Mammary epithelial cell (primary cell): ENCODE data around the gene ARL16.

Experiments
- CTCF ChIP-seq, 2 donors: IDR thresholded peaks in 1 of 2; conservative IDR thresholded peaks in 1 of 2; 2 replicates each; pipeline ENCODE4 v1.5.1; 2011 to 2012; ENCODE audit warnings: inconsistent platforms in 2 of 2, low read length in 2 of 2, mild to moderate bottlenecking in 2 of 2, control low read depth in 1 of 2, low read depth in 1 of 2; ENCODE audit not compliant: insufficient read depth in 1 of 2; ENCODE audit errors: extremely low read depth in 1 of 2
- EZH2 ChIP-seq: IDR thresholded peaks from 2 replicates; pipeline ENCODE4 v1.6.1; 2012; ENCODE audit warnings: low read length, inconsistent platforms, borderline replicate concordance

- no peak for TF ChIP-seq CTCF (conservative IDR thresholded peaks at IDR 0.05 in 1 of 2, IDR thresholded peaks at IDR 0.05 in 1 of 2; ENCODE audit: extremely low read depth in 1 of 2, insufficient read depth in 1 of 2, low read depth in 1 of 2, low read length in 2 of 2)
- TF ChIP-seq EZH2 = no peak
Measured at GRCh38 chr17:81715107-81715871, 31.7 kb upstream of the ARL16 start.
